WI38 (cell line): ENCODE measurements around the gene CBFA2T3.

Experiments used
- H3K4me3 ChIP-seq: 2 replicates; pipeline ENCODE4 v1.5.1; 2011; ENCODE audit warnings: low read depth, mild to moderate bottlenecking, control low read depth, low read length
- TF ChIP-seq, protein P1 (sequence below): IDR thresholded peaks from 2 replicates; pipeline ENCODE4 v1.5.1; 2012; ENCODE audit warnings: low read depth, mild to moderate bottlenecking, control low read depth, low read length

CBFA2T3 gene

DNA sequence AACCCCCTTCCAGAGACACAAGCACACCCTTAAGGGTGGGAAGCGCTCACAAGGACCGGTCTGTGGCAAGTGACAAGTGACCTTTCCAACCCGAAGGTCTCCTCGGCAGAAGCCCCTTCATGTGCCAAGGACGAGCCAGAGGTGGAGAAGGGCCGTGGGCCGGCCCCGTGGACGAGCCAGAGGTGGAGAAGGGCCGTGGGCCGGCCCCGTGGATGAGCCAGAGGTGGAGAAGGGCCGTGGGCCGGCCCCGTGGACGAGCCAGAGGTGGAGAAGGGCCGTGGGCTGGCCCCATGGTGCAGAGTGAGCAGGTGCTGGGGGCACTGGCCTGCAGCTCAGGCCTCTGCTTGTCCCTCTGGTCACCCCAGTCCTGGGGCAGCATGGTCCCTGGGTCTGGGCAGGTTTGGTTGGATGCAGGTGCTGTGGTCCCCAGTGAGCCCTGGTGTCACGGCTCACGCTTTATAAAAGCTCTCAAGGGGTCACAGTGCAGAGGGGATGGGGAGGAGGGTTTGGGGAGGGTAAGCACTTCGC lies 45.6 kb downstream of the CBFA2T3 start:
- no peak overlapping the region for H3K4me3 ChIP-seq
- TF ChIP-seq, protein P1, sequence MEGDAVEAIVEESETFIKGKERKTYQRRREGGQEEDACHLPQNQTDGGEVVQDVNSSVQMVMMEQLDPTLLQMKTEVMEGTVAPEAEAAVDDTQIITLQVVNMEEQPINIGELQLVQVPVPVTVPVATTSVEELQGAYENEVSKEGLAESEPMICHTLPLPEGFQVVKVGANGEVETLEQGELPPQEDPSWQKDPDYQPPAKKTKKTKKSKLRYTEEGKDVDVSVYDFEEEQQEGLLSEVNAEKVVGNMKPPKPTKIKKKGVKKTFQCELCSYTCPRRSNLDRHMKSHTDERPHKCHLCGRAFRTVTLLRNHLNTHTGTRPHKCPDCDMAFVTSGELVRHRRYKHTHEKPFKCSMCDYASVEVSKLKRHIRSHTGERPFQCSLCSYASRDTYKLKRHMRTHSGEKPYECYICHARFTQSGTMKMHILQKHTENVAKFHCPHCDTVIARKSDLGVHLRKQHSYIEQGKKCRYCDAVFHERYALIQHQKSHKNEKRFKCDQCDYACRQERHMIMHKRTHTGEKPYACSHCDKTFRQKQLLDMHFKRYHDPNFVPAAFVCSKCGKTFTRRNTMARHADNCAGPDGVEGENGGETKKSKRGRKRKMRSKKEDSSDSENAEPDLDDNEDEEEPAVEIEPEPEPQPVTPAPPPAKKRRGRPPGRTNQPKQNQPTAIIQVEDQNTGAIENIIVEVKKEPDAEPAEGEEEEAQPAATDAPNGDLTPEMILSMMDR, result no peak

DNA sequence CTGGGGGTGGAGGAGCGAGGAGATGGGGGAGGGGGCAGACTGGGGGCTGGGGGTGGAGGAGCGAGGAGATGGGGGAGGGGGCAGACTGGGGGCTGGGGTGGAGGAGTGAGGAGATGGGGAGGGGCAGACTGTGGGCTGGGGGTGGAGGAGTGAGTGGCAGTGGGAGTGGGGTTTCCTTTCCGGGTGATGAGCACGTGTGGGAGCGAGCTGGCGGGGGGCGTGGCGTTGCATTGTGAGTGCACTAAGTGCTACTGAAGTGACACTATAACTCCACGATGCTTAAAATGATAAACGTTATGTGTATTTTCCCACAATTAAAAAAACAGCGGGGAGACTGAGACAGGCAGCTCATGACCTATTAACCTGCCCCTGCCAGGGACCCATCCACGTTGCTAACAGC lies 46.3 kb downstream of the CBFA2T3 start:
- H3K4me3 ChIP-seq, result no peak overlapping the region
- TF ChIP-seq, protein P1, result no peak

DNA sequence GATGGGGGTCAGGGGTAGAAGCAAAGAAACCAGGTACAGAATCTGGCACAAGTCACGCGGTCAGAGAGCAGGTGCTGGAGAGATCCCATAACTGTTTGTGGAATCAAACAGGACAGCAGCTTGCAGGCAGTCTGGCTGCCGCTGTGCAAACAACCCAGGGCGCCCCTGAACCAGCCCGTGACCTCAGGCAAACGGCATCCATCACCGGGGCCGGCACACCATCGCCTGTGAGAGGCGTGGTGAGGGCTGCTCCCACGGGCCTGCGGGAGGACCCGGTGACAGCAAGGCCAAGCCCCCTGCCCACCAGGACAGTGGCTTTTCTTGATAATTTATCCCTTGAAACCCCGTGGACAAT lies 47.9 kb downstream of the CBFA2T3 start:
- no peak overlapping the region for H3K4me3 ChIP-seq
- TF ChIP-seq, protein P1, result no peak

DNA sequence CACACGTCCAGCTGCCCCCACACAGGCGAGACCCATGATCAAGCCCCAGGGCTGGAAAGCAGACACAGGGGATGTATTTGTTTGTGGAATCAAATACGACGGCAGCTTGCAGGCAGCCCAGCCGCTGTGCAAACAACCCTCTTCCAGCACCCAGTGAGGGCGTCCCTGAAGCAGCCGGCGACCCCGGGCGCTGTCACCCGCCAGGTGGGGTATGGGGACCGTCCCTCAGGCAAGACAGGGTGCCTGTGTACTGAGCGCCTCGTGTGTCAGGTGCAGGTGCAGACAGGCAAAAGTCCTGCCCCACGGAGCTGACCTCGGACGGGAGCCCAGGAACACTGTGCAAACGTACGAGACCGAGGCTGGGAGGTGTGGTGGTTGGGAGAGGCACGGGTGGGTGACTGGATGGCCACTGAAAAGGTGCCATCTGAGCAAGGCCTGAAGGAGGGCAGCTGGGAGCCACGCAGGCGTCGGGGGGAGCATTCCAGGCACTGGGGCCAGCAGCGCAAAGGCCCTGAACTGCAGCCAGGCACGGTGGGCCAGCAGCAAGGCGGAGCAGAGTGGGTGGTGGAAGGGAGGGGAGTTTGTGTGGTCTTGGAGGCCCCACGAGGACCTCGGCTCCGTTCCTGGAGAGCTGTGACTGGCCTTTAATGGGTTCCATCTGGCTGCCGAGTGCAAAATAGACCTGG lies 48.5 kb downstream of the CBFA2T3 start:
- H3K4me3 ChIP-seq, result no peak overlapping the region
- TF ChIP-seq, protein P1, result no peak

DNA sequence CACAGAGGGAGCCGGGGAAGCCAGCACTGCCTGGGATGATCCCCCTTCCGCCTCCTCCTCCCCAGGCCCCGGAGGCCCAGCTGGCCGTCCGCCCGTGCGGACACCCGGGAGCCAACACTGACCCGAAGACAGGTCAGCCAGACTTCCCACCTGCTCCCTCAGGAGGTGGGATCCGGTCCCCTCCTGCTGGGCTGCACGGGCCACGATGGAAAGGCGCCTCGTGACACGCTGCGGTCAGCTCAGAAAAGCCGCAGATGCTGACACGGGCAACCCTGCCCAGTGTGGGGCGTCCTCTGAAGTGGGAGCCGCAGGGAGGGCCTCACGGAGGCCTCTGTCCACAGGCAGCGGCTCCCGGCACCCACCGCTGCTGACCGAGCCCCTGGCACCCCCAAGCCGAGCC lies 49.3 kb downstream of the CBFA2T3 start:
- no peak overlapping the region for H3K4me3 ChIP-seq

DNA sequence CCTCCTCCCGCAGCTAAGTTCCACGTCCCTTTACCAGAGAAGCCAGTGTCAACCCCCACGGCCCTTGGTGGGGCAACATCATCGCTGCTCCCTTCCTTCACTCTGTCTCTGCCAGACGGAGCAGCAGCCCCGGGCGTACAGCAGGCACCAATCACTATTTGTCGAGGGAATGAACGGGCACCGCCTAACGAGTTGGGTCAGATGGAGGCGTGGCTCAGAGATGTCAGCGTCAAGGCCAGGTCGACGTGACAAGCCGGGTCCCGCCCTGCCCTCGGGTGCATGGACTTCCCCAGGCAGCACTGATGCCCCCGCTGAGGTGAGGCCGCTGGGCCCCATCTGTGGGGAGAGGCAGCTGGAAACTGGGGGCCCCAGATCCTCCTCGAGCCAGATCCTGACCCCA lies 50.0 kb downstream of the CBFA2T3 start:
- no peak overlapping the region for H3K4me3 ChIP-seq
- TF ChIP-seq, protein P1, result no peak

More for the DNA sequence above, 49.3 kb downstream of the CBFA2T3 start:
- TF ChIP-seq, protein P1, result no peak

DNA sequence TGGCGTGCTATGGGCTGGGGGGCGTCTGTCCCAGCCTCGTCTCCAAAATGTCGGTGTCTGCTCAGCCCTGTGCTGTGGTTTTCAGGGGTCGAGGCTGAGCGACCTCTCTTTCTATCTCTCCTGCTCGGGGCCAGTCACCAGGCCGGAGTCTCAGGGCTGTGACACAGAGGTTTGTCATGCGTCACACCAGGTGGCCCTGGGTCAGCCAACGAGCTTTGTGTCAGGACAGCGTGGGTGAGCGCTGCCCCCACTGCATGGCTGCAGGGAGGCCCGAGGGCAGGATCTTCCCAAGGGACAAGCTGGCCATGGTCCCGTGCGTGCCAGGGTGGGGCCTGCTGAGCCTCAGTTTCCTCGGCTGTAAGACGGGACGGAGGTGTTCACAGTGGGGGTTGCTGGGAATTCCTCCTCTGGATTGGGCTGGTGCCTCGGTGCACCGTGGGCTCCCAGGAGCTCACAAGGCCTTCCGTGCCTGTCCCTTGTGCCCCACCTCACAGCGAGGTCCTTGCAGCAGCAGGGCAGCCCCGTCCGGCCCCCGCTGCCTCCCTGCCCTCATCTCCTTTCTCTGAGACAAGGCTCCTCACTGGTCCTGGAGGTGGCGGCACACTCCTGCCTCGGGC lies 50.5 kb downstream of the CBFA2T3 start:
- no peak overlapping the region for H3K4me3 ChIP-seq
- TF ChIP-seq, protein P1, result no peak
